Heart left ventricle (tissue), 16 donors: ENCODE data around the gene LPCAT1. TPM values are rescaled to one million over a fixed set of nuclear protein-coding genes. Genes with fewer than 3 reads are reported as not detected.

ENCODE experiments used
- ATAC-seq, 4 donors: fragments of 200-7000 bp; cut with Tn5 transposase; one replicate each; pipeline ENCODE4 v1.9.1; 2020 to 2022; ENCODE audit warnings: moderate library complexity in 4 of 4, mild to moderate bottlenecking in 3 of 4, moderate number of reproducible peaks in 1 of 4
- DNase-seq, 5 donors: peaks; one replicate each; pipeline ENCODE4 v3.0.0-alpha.2; 2020
- H3K27ac ChIP-seq, 12 donors: fragments of 200-600 bp; sonication (generic) in 4 of 12; one replicate each; pipeline versions ENCODE4 v1.5.0 to v1.8.0; 2016 to 2022; ENCODE audit warnings: mild to moderate bottlenecking in 2 of 12
- H3K27me3 ChIP-seq, 9 donors: fragments of 200-600 bp; sonication (generic) in 2 of 9; one replicate each; pipeline versions ENCODE4 v1.5.1 to v1.8.0; 2016 to 2022; ENCODE audit warnings: mild to moderate bottlenecking in 3 of 9
- H3K36me3 ChIP-seq, 9 donors: fragments of 200-600 bp; sonication (generic) in 2 of 9; one replicate each; pipeline versions ENCODE4 v1.5.0 to v1.8.0; 2018 to 2022; ENCODE audit warnings: mild to moderate bottlenecking in 2 of 9
- H3K4me1 ChIP-seq, 12 donors: fragments of 200-600 bp; sonication (generic) in 4 of 12; one replicate each; pipeline versions ENCODE4 v1.5.0 to v1.8.0; 2016 to 2022; ENCODE audit warnings: mild to moderate bottlenecking in 3 of 12
- H3K4me3 ChIP-seq, 12 donors: fragments of 200-600 bp; sonication (generic) in 4 of 12; one replicate each; pipeline versions ENCODE4 v1.5.0 to v1.8.0; 2017 to 2022; ENCODE audit warnings: mild to moderate bottlenecking in 9 of 12, moderate library complexity in 4 of 12
- H3K9me3 ChIP-seq, 12 donors: fragments of 200-600 bp; sonication (generic) in 4 of 12; one replicate each; pipeline versions ENCODE4 v1.5.0 to v1.8.0; 2016 to 2022; ENCODE audit warnings: mild to moderate bottlenecking in 1 of 12
- POLR2A ChIP-seq, 2 donors: fragments of 450-650 bp; IDR thresholded peaks; one replicate each; pipeline ENCODE4 v1.6.1; 2017; ENCODE audit warnings: antibody characterized with exemption in 2 of 2, mild to moderate bottlenecking in 2 of 2, moderate library complexity in 2 of 2
- WGBS, 4 donors: extraction: QIAGEN DNeasy Blood & Tissue Kit in 2 of 4; methylation state at CpG; one replicate each; pipeline versions ENCODE4 v1.1.5 to v1.1.7; 2013 to 2018; 5-methylcytosine and 5-hydroxymethylcytosine counted together
- intact Hi-C, 10 donors: fragments of 100-400 bp; cut with DNase I; formaldehyde crosslinking; loops; one replicate each; pipeline versions ENCODE4 v1.11.1 to v1.14.2; 2022
- polyA plus RNA-seq, 2 donors: library from polyadenylated mRNA; stranded (reverse); fragments of 200-250 nt; gene quantifications; one replicate each; pipeline ENCODE4 v1.2.3, GENCODE V29; 2013
- total RNA-seq, 9 donors: library from RNA; depleted of rRNA in 2 of 9; stranded (reverse); fragments of >200 nt in 2 of 9; fragmentation: NEBNext Ultra II Directional in 3 of 9; extraction: Animal tissue kit (Norgen Biotek cat#: 25700) in 3 of 9; gene quantifications; one replicate each; pipeline versions ENCODE4 v1.1.0 to v1.2.4, GENCODE V29; 2016 to 2023
- TF ChIP-seq, protein P1 (sequence below), 12 donors: fragments of 200-600 bp; sonication (generic) in 4 of 12; IDR thresholded peaks; one replicate each; pipeline versions ENCODE4 v1.5.0 to v1.8.0; 2018 to 2022; ENCODE audit warnings: antibody characterized with exemption in 12 of 12, mild to moderate bottlenecking in 5 of 12
- donor health status: ischemic (EF 13 %, LVEDD 7.1; RV severe dilation, severe dysfunction).
- donor health status: healthy with polysubstance abuse.
- donor health status: DM: no; HTN: yes; CAD: no.
- donor health status: DM: no; HTN: no; CAD: no.
- donor health status: ischemic (EF 25% LVEDD 6.9; RV normal size, moderate dysfunction).
- donor health status: ischemic (EF 25% LVEDD 5.7; RV mildly dilated, moderate dysfunction).
- donor health status: healthy.
- donor health status: DM: yes; HTN: yes; CAD: no.
- donor health status: ischemic (EF 35%, LVEDD 5.7; RV mildly dilated, moderate dysfunction).
- donor health status: nonischemic (EF 11% LVEDD 7.7; RV severe dilation, severe dysfunction).
- donor health status: DM: yes; HTN: yes; CAD: no.
- donor health status: PGD.
- donor health status: ischemic (EF 29% LVEDD 5.4; RV normal size, mild dysfunction).
- donor health status: nonischemic (EF 23%, LVEDD 6.1; RV moderate dilation, normal function).

The LPCAT1 gene
- total and polyA plus RNA-seq, 11 donors, result 8.2 to 30.6 (median 9.9) TPM

DNA sequence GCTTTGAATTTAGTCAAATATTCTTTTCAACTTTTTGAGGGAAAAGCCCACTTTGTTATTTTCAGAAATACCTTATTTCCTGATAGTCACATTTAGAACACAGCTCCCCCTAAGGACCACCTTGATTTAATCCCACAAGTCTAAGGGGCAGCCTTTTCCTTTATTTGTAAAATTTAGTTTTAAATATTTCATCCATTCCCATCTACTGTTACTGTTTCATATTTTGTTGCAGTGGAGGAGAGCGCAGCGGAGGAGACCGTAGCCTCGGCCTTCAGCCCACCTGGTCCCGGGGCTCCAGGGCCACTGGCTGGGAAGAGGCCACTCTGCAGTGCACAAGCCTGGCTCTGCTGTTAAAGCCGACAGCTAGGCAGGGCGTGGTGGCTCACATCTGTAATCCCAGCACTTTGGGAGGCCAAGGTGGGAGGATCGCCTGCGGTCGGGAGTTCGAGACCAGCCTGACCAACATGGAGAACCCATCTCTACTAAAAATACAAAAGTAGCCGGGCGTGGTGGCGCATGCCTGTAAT lies 19.6 kb downstream of the LPCAT1 start:
- WGBS, 4 donors, result 93 to 97% (median 96%) methylated on average over 14 of the region's 14 CpGs
- no peak for DNase-seq
- Histone ChIP-seq H3K9me3 (no peaks in the 10 kb centered on the region), H3K27me3 (no peaks in the 10 kb centered on the region), H3K4me1 (peaks cover 0 to 69% (median 17%) of the 10 kb centered on the region in 12 donors), H3K36me3 (peaks cover 0 to 22% (median 0%) of the 10 kb centered on the region in 9 donors), H3K27ac (peak overlapping the region in 4 of 12 donors; percentile 17 to 89 (median 34)), H3K4me3 (peak overlapping the region in 1 of 12 donors; percentile 2)
- intact Hi-C loops, result no loop called here
- TF ChIP-seq POLR2A (IDR thresholded peaks at IDR 0.05), result no peak
- TF ChIP-seq, protein P1, sequence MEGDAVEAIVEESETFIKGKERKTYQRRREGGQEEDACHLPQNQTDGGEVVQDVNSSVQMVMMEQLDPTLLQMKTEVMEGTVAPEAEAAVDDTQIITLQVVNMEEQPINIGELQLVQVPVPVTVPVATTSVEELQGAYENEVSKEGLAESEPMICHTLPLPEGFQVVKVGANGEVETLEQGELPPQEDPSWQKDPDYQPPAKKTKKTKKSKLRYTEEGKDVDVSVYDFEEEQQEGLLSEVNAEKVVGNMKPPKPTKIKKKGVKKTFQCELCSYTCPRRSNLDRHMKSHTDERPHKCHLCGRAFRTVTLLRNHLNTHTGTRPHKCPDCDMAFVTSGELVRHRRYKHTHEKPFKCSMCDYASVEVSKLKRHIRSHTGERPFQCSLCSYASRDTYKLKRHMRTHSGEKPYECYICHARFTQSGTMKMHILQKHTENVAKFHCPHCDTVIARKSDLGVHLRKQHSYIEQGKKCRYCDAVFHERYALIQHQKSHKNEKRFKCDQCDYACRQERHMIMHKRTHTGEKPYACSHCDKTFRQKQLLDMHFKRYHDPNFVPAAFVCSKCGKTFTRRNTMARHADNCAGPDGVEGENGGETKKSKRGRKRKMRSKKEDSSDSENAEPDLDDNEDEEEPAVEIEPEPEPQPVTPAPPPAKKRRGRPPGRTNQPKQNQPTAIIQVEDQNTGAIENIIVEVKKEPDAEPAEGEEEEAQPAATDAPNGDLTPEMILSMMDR (IDR thresholded peaks at IDR 0.05), result no peak
- no peak for ATAC-seq

DNA sequence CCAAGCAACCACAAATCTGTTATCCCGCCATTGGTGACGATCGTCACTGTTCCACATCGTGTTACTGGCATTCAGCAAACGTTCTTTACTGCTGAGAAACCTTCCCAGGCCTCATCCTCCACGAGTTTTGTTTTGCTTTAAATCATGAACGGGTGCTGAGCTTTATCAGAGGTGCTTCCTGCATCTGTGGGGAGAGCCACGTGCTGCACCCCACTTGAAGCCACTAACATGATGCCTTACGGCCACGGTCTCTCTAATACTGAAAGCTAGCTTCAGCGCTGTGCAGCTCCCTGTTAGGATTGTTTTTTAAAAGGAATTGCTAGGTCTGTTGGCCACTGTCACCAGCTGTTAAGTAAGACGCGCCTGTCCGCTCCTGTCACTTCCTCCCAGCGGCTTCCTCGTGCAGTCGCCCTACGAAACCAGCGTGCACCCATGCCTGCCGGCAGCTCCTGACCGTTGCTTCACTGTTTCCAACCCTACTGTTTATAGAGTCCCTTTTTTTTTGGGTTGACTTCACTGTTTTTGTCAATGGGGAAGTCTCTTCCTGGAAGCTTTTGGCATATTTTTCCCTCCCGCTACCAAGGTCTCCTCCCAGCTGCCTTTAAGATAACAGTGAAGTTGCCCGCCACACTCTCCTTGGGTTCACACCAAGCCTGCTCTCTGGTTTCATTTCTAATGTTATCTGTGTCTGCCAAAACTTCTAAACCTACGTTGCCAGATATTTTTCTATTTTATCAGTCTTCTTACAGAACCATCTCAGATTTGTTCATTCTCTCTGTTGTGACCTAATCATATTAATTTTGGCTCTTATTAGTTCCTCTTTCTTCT lies 20.3 kb downstream of the LPCAT1 start:
- peak; percentile 41 to 82 (median 65) for DNase-seq
- H3K9me3 ChIP-seq, result no peaks in the 10 kb centered on the region
- H3K27ac ChIP-seq, result peak overlapping the region in 5 of 12 donors; percentile 1 to 89 (median 27)
- H3K4me3 ChIP-seq, result peak overlapping the region in 4 of 12 donors; percentile 2 to 26 (median 17)
- WGBS, 4 donors, result 51 to 65% (median 56%) methylated on average over 24 of the region's 24 CpGs
- TF ChIP-seq, protein P1 (IDR thresholded peaks at IDR 0.05), result no peak
- no peak for TF ChIP-seq POLR2A (IDR thresholded peaks at IDR 0.05)
- peaks cover 0 to 24% (median 0%) of the 10 kb centered on the region in 9 donors for H3K36me3 ChIP-seq
- peak in 3 of 4 donors; percentile 52 to 64 (median 62) for ATAC-seq
- intact Hi-C loops, result no loop called here
- no peaks in the 10 kb centered on the region for H3K27me3 ChIP-seq
- peaks cover 0 to 71% (median 17%) of the 10 kb centered on the region in 12 donors for H3K4me1 ChIP-seq

DNA sequence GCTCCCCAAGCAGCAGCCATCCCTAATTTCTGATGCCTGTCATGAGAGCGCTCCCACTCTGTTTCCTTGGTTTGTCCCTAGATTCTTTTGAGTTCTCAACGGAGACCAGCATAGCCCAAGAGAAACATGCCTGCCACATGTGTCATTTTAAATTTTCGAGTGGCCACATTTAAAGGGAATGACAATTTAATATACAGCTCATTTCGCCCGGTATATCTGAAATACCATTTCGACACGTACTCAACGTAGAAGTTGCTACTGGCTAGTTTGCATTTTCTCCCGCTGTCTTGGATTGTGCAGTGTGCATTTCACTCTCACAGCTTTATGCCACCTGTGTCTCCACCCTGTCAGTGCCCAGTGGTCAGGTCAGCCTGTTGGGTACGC lies 21.0 kb downstream of the LPCAT1 start:
- Histone ChIP-seq H3K27ac (peak overlapping the region in 2 of 12 donors; percentile 27 to 89), H3K9me3 (no peaks in the 10 kb centered on the region), H3K27me3 (no peaks in the 10 kb centered on the region), H3K36me3 (peaks cover 0 to 18% (median 0%) of the 10 kb centered on the region in 9 donors), H3K4me3 (no peak overlapping the region), H3K4me1 (peaks cover 0 to 79% (median 17%) of the 10 kb centered on the region in 12 donors)
- ATAC-seq, result no peak
- WGBS, 4 donors, result 94 to 97% (median 96%) methylated on average over 10 of the region's 10 CpGs
- no peak for TF ChIP-seq POLR2A (IDR thresholded peaks at IDR 0.05)
- TF ChIP-seq, protein P1 (IDR thresholded peaks at IDR 0.05), result no peak
- no peak for DNase-seq
- intact Hi-C loops, result no loop called here
